Stimulated activated CD4-positive, alpha-beta T cell treated with anti-CD3 and anti-CD28 coated beads, TNF-alpha, amount 100 ng/mL, for 48 hours (primary cell): ENCODE data around the gene LRRK2.
"Not testable (repeated sequence)": the region's sequence is repeated elsewhere in the genome, so short reads cannot be mapped to it uniquely, and the experiment has no call there.

ENCODE experiments used
- DNase-seq, 3 donors: peaks; one replicate each; pipeline ENCODE4 v3.0.0-alpha.2; 2020; ENCODE audit warnings: low read depth in 3 of 3

LRRK2 gene

GRCh38 chr12:40224439-40225291, at the start of gene LRRK2:
Gene LRRK2 (plus strand): TSS chr12:40224997. CDS start chr12:40225132, 135 bp downstream.
- peak in 1 of 3 donors; percentile 11 for DNase-seq

- DNase-seq = no peak
Observed at GRCh38 chr12:40175045-40175444, 49.8 kb upstream of the LRRK2 start.

- DNase-seq = no peak
Observed at GRCh38 chr12:40175489-40175888, 49.3 kb upstream of the LRRK2 start.

- DNase-seq = no peak
Observed at GRCh38 chr12:40178701-40179100, 46.1 kb upstream of the LRRK2 start.

- no peak for DNase-seq
Observed at GRCh38 chr12:40181490-40181889, 43.3 kb upstream of the LRRK2 start.

GRCh38 chr12:40183715-40184114, 41.1 kb upstream of the LRRK2 start:
- DNase-seq = no peak

- no peak for DNase-seq
Observed at GRCh38 chr12:40184493-40185302, 40.1 kb upstream of the LRRK2 start.

- no peak for DNase-seq
Observed at GRCh38 chr12:40185303-40185693, 39.5 kb upstream of the LRRK2 start.

- DNase-seq = no peak
Observed at GRCh38 chr12:40188558-40189320, 36.1 kb upstream of the LRRK2 start.

- no peak for DNase-seq
Observed at GRCh38 chr12:40192704-40193255, 32.0 kb upstream of the LRRK2 start.

GRCh38 chr12:40194846-40195245, 30.0 kb upstream of the LRRK2 start:
- DNase-seq = no peak

GRCh38 chr12:40197590-40197989, 27.2 kb upstream of the LRRK2 start:
- no peak for DNase-seq

GRCh38 chr12:40198601-40199000, 26.2 kb upstream of the LRRK2 start:
- no peak for DNase-seq

GRCh38 chr12:40202095-40203059, 22.4 kb upstream of the LRRK2 start:
- no peak for DNase-seq

GRCh38 chr12:40203060-40203430, 21.8 kb upstream of the LRRK2 start:
- no peak for DNase-seq

- DNase-seq = no peak
Observed at GRCh38 chr12:40204337-40204736, 20.5 kb upstream of the LRRK2 start.

GRCh38 chr12:40207551-40207950, 17.2 kb upstream of the LRRK2 start:
- no peak for DNase-seq

GRCh38 chr12:40208707-40209446, 15.9 kb upstream of the LRRK2 start:
- no peak for DNase-seq

- no peak for DNase-seq
Observed at GRCh38 chr12:40209886-40210285, 14.9 kb upstream of the LRRK2 start.

- not testable (repeated sequence) for DNase-seq
Observed at GRCh38 chr12:40211186-40211585, 13.6 kb upstream of the LRRK2 start.
